ENCODE measurements around the gene TSC22D3.

GRCh38 chrX:107678957-107679740 is 96.4 kb downstream of the TSC22D3 start:
- TF ChIP-seq CTCF (IDR thresholded peaks at IDR 0.05) (no peak), POLR2A (IDR thresholded peaks at IDR 0.05) (peak in 2 of 3 donors; percentile 11 to 28)
